Central memory CD8-positive, alpha-beta T cell (primary cell): Measurements from ENCODE around the gene ZNF529.
A peak's percentile ranks its signal among the peaks of the same experiment; 100 is the strongest.
"Not testable (repeated sequence)": the region's sequence is repeated elsewhere in the genome, so short reads cannot be mapped to it uniquely, and the experiment has no call there.

Experiments
- ATAC-seq: fragments of 150-1000 bp; cut with Tn5 transposase; replicated peaks from 2 replicates; pipeline ENCODE4 v1.10.0; 2022; ENCODE audit warnings: mild to moderate bottlenecking, moderate FRiP score, moderate number of reproducible peaks; ENCODE audit not compliant: poor library complexity, severe bottlenecking; ENCODE audit errors: extremely low read depth
- DNase-seq, 2 donors: peaks; one replicate each; pipeline ENCODE4 v3.0.0; 2021; ENCODE audit warnings: low spot score in 2 of 2
- H3K27ac Mint-ChIP-seq: one replicate; pipeline ENCODE4 v1.8.0; 2022; ENCODE audit warnings: low read depth, mild to moderate bottlenecking, moderate library complexity, mixed read lengths
- H3K27me3 Mint-ChIP-seq: one replicate; pipeline ENCODE4 v1.8.0; 2022; ENCODE audit warnings: mixed read lengths
- H3K36me3 Mint-ChIP-seq: one replicate; pipeline ENCODE4 v1.8.0; 2022; ENCODE audit warnings: mild to moderate bottlenecking, moderate library complexity, mixed read lengths; ENCODE audit not compliant: insufficient read depth
- H3K4me1 Mint-ChIP-seq: one replicate; pipeline ENCODE4 v1.8.0; 2022; ENCODE audit warnings: mixed read lengths
- H3K4me3 Mint-ChIP-seq: one replicate; pipeline ENCODE4 v1.8.0; 2022; ENCODE audit warnings: mild to moderate bottlenecking, moderate library complexity, mixed read lengths
- H3K9me3 Mint-ChIP-seq: one replicate; pipeline ENCODE4 v1.8.0; 2022; ENCODE audit warnings: mixed read lengths

Gene ZNF529

DNA sequence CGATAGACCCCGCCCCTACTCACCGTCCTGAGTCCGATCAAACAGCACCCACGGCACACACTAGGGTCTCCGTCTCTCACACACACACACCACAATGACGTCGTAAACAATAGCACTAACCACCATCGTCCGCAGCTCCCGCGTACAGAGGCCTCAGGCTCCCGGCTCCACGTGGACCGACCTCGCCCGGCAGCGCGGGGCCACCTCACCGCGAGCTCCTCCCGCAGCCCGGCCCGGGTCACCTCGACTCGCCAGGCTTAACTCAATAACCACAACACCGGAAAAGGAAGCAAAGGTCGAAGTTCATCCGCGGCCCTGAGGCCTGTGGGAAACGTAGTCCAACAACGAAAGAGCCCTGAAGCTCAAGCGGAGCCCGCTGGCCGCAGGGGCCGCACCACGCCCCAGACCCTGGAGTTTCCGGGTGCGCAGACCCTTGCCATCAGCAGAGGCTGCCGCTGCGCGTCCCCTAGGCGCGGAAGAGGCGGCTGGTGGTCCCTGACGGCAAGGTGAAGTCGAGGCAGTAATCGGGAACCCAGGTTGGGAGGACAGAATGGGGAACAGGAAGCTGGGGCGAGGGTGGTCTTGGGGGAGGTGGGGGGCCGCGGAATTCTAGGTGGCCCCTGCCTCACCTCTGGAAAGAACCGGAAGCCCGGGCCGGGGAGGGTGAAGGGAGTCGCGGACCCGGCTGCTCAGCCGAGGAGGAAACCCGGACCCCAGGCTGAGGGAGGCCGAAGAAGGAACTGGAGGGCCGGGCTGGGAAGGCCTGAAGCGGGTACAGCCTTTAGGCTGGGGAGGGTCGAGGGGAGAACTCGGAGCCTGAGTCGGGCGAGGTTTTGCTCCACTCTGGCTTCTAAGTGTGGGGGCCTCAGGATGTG, at the start of gene ZNF529:
Gene ZNF529, minus strand, starts transcription at position 273 of the 875 bp plus-strand sequence. CDS start 946 bp downstream, outside the sequence.
- H3K4me1 Mint-ChIP-seq, result peaks cover 42% of the 10 kb centered on the region
- peak; percentile 97 for ATAC-seq
- peaks cover 35% of the 10 kb centered on the region for H3K36me3 Mint-ChIP-seq
- H3K27me3 Mint-ChIP-seq, result no peaks in the 10 kb centered on the region
- peak within 1 kb of the TSS; percentile 86 for H3K4me3 Mint-ChIP-seq
- H3K9me3 Mint-ChIP-seq, result no peaks in the 10 kb centered on the region
- peak; percentile 77 to 92 for DNase-seq
- H3K27ac Mint-ChIP-seq, result peak within 1 kb of the TSS; percentile 96

DNA sequence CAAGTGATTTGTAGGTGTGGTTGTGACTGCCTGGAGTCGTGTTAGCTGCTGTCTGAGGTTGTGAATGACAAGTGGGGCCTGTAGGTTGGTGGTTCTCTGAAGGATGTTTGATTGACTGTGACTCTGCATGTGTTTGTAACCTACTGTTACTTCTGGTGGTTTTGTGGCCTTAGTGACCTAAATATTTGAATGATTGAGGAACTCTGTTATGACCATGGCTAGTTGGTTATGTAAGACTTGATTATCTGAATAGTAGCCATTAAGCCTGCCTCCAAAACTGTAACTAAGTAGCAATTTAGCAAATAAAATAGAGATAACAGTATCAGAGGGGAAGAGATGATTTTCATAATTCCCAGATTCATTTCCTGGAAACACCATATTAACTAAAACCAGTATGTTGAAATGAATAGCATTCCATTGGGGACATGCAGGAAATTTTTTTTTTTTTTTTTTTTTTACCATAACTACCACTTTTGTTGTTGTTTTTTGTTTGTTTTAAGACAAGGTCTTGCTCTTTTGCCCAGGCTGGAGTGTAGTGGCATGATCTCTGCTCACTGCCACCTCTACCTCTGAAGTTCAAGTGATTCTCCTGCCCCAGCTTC, 32.9 kb upstream of the ZNF529 start:
- Mint-ChIP-seq H3K4me1 (peaks cover 32% of the 10 kb centered on the region), H3K4me3 (peak overlapping the region; percentile 84), H3K27me3 (no peaks in the 10 kb centered on the region), H3K36me3 (peaks cover 27% of the 10 kb centered on the region), H3K27ac (peak overlapping the region; percentile 80), H3K9me3 (peaks cover 1% of the 10 kb centered on the region)
- ATAC-seq (no peak), DNase-seq (no peak)

DNA sequence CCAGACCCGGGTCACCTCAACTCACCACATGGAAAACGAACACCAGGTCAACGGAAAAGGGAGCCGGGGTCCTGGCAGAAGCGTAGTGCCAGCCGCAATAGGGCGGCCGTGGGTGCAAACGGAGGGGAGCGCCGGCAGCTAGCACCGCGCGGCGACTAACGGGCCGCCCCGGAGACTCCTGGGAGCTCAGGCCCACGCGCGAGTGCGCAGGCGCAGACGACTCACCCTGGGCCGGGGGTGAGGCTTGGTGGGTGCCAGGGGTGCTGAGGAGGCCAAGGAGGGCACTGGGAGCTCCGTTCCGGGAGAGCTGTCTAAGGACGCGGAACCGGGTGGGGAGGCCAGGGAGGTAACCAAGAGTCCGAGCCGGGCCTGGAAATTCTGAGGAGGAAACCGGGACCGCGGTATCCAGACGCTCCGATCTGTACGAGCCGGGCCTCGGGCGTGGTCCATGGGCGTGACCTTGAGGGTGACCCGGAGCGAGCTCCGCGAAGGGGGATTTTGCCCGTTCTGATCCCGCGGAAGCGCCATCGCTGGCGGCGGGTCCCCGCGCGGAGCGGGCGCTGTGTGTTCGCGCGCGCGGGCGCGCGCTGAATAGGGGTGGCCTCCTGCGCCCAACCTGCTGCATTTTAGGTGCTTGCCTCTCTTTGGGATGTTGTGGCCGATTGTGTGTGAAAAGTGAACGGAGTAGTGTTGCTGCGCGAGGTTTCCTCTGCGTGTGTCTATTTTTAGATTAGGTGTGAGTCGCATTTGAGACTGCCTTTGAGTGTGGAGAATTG, 32.2 kb upstream of the ZNF529 start, which contains the start of gene ZNF382:
Gene ZNF382, plus strand, starts transcription at position 213 of the 776 bp plus-strand sequence. CDS start 4,602 bp downstream, outside the sequence.
- H3K4me1 Mint-ChIP-seq, result peaks cover 32% of the 10 kb centered on the region
- no peaks in the 10 kb centered on the region for H3K27me3 Mint-ChIP-seq
- peak within 1 kb of the TSS; percentile 80 for H3K27ac Mint-ChIP-seq
- peak within 1 kb of the TSS; percentile 84 for H3K4me3 Mint-ChIP-seq
- DNase-seq (peak; percentile 69 to 80), ATAC-seq (peak; percentile 66)
- peaks cover 25% of the 10 kb centered on the region for H3K36me3 Mint-ChIP-seq
- H3K9me3 Mint-ChIP-seq, result no peaks in the 10 kb centered on the region

DNA sequence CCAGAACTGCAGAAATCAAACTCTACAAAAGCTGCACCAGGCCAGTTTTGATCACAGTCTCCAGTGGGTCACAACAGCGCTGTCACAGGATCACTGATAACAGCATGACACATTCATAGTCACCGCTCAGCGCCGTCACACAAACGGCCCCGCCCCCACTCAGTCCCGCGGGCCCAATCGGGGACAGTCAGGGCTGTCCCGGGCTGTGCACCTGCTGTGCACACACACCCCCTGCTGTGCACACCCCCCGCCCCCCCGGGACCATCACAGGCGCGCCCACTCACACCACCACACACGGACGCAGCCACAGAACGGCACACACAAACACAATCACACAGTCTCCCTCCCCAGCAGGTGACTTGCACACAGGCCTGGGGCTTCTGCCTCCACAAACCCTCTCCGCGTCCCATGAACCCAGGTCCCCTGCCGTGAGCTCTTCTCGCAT, 31.6 kb upstream of the ZNF529 start:
- Mint-ChIP-seq H3K27me3 (no peaks in the 10 kb centered on the region), H3K4me3 (peak overlapping the region; percentile 84), H3K9me3 (no peaks in the 10 kb centered on the region), H3K4me1 (peaks cover 32% of the 10 kb centered on the region), H3K36me3 (peaks cover 23% of the 10 kb centered on the region), H3K27ac (peak overlapping the region; percentile 80)
- DNase-seq (peak; percentile 63 to 82), ATAC-seq (peak; percentile 81)

DNA sequence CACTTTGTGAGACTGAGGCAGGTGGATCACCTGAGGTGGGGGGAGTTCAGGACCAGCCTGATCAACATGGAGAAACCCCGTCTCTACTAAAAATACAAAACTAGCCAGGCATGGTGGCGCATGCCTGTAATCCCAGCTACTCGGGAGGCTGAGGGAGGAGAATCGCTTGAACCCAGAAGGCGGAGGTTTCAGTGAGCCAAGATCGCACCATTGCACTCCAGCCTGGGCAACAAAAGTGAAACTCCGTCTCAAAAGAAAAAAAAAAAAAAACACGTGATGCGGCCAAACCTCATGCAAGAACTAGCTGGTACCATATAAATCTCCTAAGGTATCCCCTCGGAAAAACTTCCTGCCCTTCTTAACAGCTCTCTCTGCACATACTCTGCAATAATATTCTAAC, 29.6 kb upstream of the ZNF529 start:
- H3K9me3 Mint-ChIP-seq, H3K4me3 Mint-ChIP-seq, ATAC-seq, H3K27ac Mint-ChIP-seq, DNase-seq, H3K27me3 Mint-ChIP-seq: not testable (repeated sequence)
- H3K36me3 Mint-ChIP-seq, result peaks cover 19% of the 10 kb centered on the region
- H3K4me1 Mint-ChIP-seq, result peaks cover 27% of the 10 kb centered on the region

DNA sequence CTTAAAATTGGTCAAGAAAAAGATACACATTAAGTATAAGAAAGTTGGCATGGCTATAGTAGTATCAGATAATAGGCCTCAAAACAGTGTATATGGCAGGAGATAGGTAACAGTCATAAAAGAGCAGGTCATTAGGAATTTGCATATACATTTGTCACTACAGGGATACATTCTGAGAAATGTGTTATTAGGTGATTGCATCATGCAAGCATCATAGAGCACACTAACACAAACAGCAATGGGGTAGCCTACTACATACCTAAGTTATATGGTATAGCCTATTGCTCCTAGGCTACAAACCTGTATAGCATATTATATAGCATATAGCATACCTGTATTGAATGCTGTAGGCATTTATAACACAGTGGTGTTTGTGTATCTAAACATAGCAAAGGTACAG, 6.2 kb upstream of the ZNF529 start:
- no peak overlapping the region for H3K27ac Mint-ChIP-seq
- H3K36me3 Mint-ChIP-seq, result peaks cover 28% of the 10 kb centered on the region
- no peaks in the 10 kb centered on the region for H3K27me3 Mint-ChIP-seq
- H3K9me3 Mint-ChIP-seq, result no peaks in the 10 kb centered on the region
- ATAC-seq, result no peak
- H3K4me3 Mint-ChIP-seq, result no peak overlapping the region
- H3K4me1 Mint-ChIP-seq, result peaks cover 8% of the 10 kb centered on the region
- DNase-seq, result no peak

DNA sequence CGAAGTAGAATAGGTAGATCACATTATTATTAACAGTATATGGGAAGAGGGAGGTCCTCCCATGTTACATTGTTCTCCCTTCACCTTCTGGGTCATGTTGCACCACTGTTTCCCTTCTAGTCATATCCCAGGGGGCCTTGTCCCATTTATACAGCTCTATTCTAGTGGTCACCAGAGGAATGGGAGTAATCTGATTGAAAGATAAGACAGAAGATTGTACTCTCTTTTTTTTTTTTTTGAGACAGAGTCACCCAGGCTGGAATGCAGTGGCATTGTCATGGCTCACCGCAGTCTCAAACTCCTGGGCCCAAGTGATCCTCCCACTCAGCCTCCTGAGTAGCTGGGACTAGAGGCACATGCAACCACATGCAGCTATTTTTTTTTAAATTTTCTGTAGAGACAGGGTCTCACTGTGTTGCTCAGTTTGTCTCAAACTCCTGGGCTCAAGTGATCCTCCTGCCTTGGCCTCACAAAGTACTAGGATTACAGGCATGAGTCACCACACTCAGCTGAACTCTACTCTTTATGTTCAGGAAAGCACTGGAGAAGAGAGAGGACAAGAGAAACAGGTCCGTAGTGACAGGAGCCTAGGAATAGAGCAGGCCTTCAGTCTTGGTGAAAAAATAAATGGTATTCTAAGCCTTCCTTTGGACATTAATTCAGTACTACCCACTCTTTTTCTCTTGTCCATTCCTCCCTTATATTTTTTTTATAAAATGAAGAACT, 4.3 kb upstream of the ZNF529 start:
- no peak for DNase-seq
- Mint-ChIP-seq H3K9me3 (no peaks in the 10 kb centered on the region), H3K4me1 (peaks cover 26% of the 10 kb centered on the region), H3K27me3 (no peaks in the 10 kb centered on the region), H3K27ac (no peak overlapping the region), H3K4me3 (no peak overlapping the region), H3K36me3 (peaks cover 36% of the 10 kb centered on the region)
- no peak for ATAC-seq

DNA sequence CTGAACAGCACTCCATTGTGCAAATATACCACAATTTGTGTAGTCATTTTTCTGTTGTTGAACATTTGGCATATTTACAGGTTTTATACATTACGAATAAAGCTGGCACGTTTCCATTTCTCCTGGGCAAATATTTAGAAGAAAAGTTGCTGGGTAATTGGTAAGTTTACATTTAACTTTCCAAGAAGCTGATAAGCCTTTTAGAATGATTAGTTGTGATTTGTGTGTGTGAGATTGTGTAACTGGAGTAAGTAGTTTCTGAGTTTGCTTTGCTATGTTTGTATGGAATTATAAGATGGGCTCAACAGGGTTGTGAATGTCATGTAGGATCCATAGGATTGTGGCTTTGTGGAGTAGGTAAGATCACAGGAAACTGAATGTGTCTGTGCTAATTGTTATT, 1.6 kb upstream of the ZNF529 start:
- Mint-ChIP-seq H3K4me3 (peak overlapping the region; percentile 86), H3K27ac (peak overlapping the region; percentile 49), H3K4me1 (peaks cover 36% of the 10 kb centered on the region), H3K9me3 (no peaks in the 10 kb centered on the region), H3K36me3 (peaks cover 33% of the 10 kb centered on the region), H3K27me3 (no peaks in the 10 kb centered on the region)
- DNase-seq (no peak), ATAC-seq (no peak)

DNA sequence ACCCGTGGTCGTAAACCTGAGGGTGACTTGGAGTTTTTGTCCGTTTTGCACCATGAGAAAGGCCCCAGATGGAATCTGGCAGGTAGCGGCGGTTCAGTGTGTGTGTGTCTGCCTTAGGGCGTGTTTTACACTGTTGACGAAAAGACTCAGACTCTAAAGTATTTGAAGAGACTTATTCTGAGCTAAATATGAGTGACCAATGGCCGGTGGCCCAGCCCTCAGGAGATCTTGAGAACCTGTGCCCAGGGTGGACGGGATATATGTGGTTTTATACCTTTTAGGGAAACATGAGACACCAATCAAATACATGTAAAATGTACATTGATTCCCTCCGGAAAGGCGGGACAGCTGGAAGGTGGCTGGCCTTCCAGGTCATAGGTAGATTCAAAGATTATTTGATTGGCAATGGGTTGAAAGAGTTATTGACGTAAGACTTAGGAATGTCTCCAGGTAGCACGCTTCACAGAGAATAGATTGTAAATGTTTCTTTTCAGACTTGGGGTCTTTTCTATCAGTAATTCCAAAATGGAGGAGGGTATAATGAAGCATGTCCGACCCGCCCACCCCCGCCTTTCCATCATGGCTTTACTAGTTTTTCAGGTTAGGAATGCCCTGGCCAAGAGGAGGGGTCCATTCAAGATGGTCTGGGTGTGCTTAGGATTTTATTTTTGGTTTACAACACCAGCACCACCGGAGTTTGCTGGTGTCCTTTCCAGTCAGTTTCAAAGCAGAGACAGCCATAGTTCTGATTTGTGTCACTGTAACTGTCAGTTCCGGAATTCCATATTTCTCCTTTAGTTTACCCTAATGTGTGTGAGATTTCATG, 1.0 kb upstream of the ZNF529 start:
- H3K36me3 Mint-ChIP-seq, result peaks cover 36% of the 10 kb centered on the region
- ATAC-seq (no peak), DNase-seq (no peak)
- H3K9me3 Mint-ChIP-seq, result no peaks in the 10 kb centered on the region
- peak overlapping the region; percentile 86 for H3K4me3 Mint-ChIP-seq
- no peaks in the 10 kb centered on the region for H3K27me3 Mint-ChIP-seq
- peaks cover 36% of the 10 kb centered on the region for H3K4me1 Mint-ChIP-seq
- peak overlapping the region; percentile 96 for H3K27ac Mint-ChIP-seq

DNA sequence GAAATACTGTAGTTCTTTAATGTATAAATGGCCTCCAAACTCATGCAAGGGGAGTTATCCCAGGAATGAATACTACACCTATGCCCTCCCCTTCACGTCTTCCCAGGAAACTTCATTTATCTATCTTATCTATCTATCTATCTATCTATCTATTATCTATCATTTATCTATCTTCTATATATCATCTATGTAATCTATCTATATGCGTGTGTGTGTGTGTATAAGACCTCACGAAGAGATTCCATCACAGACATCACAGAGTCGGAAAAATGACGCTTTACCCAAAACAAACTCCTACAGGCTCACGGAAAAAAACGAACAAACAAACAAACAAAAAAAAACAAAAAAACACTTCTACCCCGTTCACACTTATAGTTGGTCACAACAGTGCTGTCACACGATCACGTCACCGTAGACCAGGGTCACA, 486 bp downstream of the ZNF529 start:
- ATAC-seq (no peak), DNase-seq (no peak)
- Mint-ChIP-seq H3K4me1 (peaks cover 47% of the 10 kb centered on the region), H3K27me3 (no peaks in the 10 kb centered on the region), H3K4me3 (peak overlapping the region; percentile 86), H3K27ac (peak overlapping the region; percentile 96), H3K36me3 (peaks cover 38% of the 10 kb centered on the region), H3K9me3 (no peaks in the 10 kb centered on the region)

DNA sequence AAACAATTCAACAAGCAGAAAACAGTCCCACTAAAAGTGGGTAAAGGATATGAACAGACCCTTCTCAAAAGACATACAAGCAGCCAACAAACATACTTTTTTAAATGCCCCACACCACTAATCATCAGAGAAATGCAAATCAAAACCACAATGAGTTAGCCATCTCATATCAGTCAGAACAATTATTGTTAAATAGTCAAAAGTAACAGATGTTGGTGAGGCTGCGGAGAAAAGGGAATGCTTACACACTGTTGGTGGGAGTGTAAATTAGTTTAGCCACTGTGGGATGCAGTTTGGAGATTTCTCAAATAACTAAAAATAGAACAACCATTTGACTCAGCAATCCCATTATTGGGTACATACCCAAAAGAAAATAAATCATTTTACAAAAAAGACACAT, 8.7 kb downstream of the ZNF529 start:
- H3K27me3 Mint-ChIP-seq, result no peaks in the 10 kb centered on the region
- ATAC-seq (no peak), DNase-seq (no peak)
- H3K4me3 Mint-ChIP-seq, result no peak overlapping the region
- peaks cover 18% of the 10 kb centered on the region for H3K4me1 Mint-ChIP-seq
- no peak overlapping the region for H3K27ac Mint-ChIP-seq
- H3K9me3 Mint-ChIP-seq, result peaks cover 17% of the 10 kb centered on the region
- peaks cover 32% of the 10 kb centered on the region for H3K36me3 Mint-ChIP-seq
